ENCODE results near the gene FYN. TPM values are rescaled to one million over a fixed set of nuclear protein-coding genes. Genes with fewer than 3 reads are reported as not detected.

FYN gene
- total and polyA plus RNA-seq, 2 of the 13 experiments (the other 11 are each of a cell fraction or from before 2014, with no cell fraction given) = 15.5 to 24.6 TPM

DNA sequence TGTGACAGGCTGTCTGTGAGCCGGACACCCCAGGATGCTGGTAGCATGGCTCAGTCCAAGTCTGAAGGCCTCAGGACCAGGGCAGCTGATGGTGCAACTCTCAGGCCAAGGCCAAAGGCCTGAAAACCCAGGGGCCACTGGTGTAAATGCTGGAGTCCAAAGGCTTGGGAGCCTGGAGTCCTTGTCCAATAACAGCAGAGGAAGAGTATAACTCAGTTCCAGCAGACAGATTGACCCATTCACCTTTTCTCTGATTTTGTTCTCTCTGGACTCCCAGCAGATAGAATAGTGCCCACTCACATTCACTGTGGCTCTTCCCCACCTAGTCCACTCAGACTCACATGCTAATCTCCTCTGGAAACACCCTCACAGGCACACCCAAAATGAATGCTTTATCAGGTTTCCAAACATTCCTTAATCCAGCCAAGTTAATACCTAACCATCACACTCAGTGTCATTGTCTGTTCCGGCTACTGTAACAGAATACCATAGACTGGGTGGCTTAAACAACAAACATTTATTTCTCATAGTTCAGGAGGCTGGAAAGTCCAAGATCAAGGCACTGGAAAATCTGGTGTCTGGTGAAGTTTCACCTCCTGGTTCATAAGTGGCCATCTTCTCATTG, 262.6 kb downstream of the FYN start (continued):
- TF ChIP-seq, protein P1, sequence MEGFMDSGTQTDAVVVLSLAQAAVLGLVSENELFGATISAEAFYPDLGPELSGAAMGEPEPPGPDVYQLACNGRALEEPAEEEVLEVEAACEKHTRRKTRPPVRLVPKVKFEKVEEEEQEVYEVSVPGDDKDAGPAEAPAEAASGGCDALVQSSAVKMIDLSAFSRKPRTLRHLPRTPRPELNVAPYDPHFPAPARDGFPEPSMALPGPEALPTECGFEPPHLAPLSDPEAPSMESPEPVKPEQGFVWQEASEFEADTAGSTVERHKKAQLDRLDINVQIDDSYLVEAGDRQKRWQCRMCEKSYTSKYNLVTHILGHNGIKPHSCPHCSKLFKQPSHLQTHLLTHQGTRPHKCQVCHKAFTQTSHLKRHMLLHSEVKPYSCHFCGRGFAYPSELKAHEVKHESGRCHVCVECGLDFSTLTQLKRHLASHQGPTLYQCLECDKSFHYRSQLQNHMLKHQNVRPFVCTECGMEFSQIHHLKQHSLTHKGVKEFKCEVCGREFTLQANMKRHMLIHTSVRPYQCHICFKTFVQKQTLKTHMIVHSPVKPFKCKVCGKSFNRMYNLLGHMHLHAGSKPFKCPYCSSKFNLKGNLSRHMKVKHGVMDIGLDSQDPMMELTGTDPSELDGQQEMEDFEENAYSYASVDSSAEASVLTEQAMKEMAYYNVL (CRISPR knock-in tag; IDR thresholded peaks at IDR 0.05; ENCODE audit: borderline replicate concordance) = peak; percentile 79; the same call in 1 of the 2 replicates
- TF ChIP-seq ZNF510 (CRISPR knock-in tag; IDR thresholded peaks at IDR 0.05; ENCODE audit: low read depth) (peak; percentile 90), GFI1 (CRISPR knock-in tag; IDR thresholded peaks at IDR 0.05; ENCODE audit: borderline replicate concordance) (peak; percentile 80; the same call in 1 of the 2 replicates), SETDB1 (CRISPR knock-in tag; IDR thresholded peaks at IDR 0.05; ENCODE audit: borderline replicate concordance) (no peak), REPIN1 (CRISPR knock-in tag; IDR thresholded peaks at IDR 0.05; ENCODE audit: borderline replicate concordance, low read depth) (0 out of 2 replicates have a peak, but pooled peaks have one; percentile 72), MAZ (IDR thresholded peaks at IDR 0.05; ENCODE audit: borderline replicate concordance, low read depth, low read length) (no peak), MAZ (CRISPR knock-in tag; IDR thresholded peaks at IDR 0.05; ENCODE audit: low read depth) (no peak; the same call in none of the 2 replicates), ZNF230 (CRISPR knock-in tag; IDR thresholded peaks at IDR 0.05) (0 out of 2 replicates have a peak, but pooled peaks have one; percentile 78)
- TF ChIP-seq, protein P2, sequence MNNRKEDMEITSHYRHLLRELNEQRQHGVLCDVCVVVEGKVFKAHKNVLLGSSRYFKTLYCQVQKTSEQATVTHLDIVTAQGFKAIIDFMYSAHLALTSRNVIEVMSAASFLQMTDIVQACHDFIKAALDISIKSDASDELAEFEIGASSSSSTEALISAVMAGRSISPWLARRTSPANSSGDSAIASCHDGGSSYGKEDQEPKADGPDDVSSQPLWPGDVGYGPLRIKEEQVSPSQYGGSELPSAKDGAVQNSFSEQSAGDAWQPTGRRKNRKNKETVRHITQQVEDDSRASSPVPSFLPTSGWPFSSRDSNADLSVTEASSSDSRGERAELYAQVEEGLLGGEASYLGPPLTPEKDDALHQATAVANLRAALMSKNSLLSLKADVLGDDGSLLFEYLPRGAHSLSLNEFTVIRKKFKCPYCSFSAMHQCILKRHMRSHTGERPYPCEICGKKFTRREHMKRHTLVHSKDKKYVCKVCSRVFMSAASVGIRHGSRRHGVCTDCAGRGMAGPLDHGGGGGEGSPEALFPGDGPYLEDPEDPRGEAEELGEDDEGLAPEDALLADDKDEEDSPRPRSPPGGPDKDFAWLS (CRISPR knock-in tag; IDR thresholded peaks at IDR 0.05; ENCODE audit: borderline replicate concordance) = peak; percentile 88; the same call in 1 of the 2 replicates
- TF ChIP-seq, protein P3, sequence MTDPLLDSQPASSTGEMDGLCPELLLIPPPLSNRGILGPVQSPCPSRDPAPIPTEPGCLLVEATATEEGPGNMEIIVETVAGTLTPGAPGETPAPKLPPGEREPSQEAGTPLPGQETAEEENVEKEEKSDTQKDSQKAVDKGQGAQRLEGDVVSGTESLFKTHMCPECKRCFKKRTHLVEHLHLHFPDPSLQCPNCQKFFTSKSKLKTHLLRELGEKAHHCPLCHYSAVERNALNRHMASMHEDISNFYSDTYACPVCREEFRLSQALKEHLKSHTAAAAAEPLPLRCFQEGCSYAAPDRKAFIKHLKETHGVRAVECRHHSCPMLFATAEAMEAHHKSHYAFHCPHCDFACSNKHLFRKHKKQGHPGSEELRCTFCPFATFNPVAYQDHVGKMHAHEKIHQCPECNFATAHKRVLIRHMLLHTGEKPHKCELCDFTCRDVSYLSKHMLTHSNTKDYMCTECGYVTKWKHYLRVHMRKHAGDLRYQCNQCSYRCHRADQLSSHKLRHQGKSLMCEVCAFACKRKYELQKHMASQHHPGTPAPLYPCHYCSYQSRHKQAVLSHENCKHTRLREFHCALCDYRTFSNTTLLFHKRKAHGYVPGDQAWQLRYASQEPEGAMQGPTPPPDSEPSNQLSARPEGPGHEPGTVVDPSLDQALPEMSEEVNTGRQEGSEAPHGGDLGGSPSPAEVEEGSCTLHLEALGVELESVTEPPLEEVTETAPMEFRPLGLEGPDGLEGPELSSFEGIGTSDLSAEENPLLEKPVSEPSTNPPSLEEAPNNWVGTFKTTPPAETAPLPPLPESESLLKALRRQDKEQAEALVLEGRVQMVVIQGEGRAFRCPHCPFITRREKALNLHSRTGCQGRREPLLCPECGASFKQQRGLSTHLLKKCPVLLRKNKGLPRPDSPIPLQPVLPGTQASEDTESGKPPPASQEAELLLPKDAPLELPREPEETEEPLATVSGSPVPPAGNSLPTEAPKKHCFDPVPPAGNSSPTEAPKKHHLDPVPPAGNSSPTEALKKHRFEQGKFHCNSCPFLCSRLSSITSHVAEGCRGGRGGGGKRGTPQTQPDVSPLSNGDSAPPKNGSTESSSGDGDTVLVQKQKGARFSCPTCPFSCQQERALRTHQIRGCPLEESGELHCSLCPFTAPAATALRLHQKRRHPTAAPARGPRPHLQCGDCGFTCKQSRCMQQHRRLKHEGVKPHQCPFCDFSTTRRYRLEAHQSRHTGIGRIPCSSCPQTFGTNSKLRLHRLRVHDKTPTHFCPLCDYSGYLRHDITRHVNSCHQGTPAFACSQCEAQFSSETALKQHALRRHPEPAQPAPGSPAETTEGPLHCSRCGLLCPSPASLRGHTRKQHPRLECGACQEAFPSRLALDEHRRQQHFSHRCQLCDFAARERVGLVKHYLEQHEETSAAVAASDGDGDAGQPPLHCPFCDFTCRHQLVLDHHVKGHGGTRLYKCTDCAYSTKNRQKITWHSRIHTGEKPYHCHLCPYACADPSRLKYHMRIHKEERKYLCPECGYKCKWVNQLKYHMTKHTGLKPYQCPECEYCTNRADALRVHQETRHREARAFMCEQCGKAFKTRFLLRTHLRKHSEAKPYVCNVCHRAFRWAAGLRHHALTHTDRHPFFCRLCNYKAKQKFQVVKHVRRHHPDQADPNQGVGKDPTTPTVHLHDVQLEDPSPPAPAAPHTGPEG (CRISPR knock-in tag; IDR thresholded peaks at IDR 0.05) = no peak
- TF ChIP-seq, protein P4, sequence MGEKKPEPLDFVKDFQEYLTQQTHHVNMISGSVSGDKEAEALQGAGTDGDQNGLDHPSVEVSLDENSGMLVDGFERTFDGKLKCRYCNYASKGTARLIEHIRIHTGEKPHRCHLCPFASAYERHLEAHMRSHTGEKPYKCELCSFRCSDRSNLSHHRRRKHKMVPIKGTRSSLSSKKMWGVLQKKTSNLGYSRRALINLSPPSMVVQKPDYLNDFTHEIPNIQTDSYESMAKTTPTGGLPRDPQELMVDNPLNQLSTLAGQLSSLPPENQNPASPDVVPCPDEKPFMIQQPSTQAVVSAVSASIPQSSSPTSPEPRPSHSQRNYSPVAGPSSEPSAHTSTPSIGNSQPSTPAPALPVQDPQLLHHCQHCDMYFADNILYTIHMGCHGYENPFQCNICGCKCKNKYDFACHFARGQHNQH (CRISPR knock-in tag; IDR thresholded peaks at IDR 0.05) = peak; percentile 88; the same call in 1 of the 2 replicates
- TF ChIP-seq, protein P5, sequence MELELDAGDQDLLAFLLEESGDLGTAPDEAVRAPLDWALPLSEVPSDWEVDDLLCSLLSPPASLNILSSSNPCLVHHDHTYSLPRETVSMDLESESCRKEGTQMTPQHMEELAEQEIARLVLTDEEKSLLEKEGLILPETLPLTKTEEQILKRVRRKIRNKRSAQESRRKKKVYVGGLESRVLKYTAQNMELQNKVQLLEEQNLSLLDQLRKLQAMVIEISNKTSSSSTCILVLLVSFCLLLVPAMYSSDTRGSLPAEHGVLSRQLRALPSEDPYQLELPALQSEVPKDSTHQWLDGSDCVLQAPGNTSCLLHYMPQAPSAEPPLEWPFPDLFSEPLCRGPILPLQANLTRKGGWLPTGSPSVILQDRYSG (CRISPR knock-in tag; IDR thresholded peaks at IDR 0.05) = no peak

All from HepG2 (cell line).